Activated T-helper 1 cell treated with anti-CD3 and anti-CD28 coated beads, Interleukin-2, amount 50 U/mL, for 16 hours (primary cell): ENCODE data around the gene NDUFAF2.
A peak's percentile ranks its signal among the peaks of the same experiment; 100 is the strongest.
"Not testable (repeated sequence)": the region's sequence is repeated elsewhere in the genome, so short reads cannot be mapped to it uniquely, and the experiment has no call there.

Experiments
- DNase-seq, 2 donors: peaks; one replicate each; pipeline ENCODE4 v3.0.0-alpha.2; 2020; ENCODE audit warnings: low read depth in 1 of 2, low spot score in 1 of 2

NDUFAF2 gene, protein sequence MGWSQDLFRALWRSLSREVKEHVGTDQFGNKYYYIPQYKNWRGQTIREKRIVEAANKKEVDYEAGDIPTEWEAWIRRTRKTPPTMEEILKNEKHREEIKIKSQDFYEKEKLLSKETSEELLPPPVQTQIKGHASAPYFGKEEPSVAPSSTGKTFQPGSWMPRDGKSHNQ

GRCh38 chr5:60944904-60945812, at the start of gene NDUFAF2, which contains the start of gene ERCC8:
Gene NDUFAF2 (plus strand): TSS chr5:60945205. CDS start chr5:60945256, 51 bp downstream.
Gene ERCC8 (minus strand): TSS chr5:60945070. CDS start chr5:60945008, 62 bp downstream.
- DNase-seq, result peak; percentile 69 to 75

- DNase-seq, result no peak
Observed at GRCh38 chr5:60896991-60897390, 48.0 kb upstream of the NDUFAF2 start.

DNA sequence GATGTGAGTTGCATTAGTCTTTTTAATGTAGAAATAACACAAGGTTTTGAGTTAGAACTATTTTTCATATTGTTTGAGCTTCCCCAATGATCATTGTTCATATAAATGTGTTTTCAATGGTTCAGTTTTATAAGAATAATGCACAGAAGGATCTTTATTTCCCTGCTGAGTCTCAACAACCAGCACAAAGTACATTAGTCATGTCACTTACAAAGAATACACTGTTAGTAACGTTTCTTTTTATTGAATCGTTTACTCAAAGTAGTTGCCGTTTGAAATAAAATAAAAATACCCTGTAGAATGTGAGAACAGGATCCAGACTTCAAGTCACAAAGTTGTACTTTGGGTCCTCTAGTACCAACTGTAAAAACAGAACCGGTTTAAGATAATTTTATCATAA, 41.6 kb upstream of the NDUFAF2 start:
- DNase-seq, result no peak

DNA sequence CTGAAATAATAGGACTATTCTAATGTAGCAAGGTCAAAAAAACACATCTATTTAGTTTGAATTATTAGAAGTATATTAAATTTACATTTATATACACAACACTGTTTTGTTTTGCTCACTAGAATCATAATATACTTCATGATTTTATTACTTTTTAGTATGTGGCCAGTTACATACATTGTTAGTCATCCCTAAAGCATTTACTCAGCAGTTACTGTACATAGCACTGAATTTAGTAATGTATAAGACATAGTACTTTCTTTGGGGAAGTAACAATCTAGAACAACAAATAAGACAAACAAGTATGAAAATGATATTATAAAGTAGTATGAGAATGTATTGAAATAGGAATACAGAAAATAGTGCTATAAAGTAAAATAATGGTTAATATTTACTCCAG, 28.4 kb upstream of the NDUFAF2 start:
- no peak for DNase-seq

DNA sequence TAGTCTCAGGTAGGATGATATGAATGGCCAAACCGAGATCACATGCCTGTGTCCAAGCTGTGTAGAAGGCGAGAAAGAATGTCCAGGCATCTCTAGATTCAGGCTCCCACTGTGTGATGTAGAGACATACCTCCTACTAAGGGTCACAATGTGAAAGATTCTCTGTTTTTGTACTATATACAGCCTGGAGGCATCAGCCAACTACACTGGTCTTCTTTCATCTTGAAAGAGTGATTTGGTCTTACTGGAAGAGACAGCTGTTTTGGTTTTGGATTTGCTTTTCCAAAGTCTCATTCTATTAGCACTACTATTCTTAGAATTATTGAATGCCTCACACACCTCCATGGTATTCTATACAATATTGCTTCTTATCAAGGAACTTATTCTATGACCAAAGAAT, 26.5 kb upstream of the NDUFAF2 start:
- DNase-seq, result no peak

DNA sequence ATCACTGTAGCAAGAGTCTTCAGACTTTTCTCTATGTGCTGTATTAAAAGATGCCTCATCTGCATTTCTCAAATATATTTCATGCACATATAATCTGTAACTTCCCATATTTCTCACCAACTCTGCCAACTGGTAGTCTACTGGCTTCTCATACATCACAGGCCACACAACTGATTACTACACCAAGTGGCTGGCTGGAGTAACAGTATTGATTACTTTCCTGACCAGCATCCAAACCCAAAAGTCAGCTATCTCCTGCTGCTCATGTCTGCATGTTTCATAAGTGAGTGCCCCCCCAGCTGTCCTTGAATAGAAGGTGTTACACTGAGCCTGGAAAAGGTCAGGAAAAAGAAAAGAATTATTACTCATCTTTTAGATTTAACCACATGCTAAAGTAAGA, 17.6 kb upstream of the NDUFAF2 start:
- no peak for DNase-seq

GRCh38 chr5:60929024-60929423, 16.0 kb upstream of the NDUFAF2 start:
- no peak for DNase-seq

DNA sequence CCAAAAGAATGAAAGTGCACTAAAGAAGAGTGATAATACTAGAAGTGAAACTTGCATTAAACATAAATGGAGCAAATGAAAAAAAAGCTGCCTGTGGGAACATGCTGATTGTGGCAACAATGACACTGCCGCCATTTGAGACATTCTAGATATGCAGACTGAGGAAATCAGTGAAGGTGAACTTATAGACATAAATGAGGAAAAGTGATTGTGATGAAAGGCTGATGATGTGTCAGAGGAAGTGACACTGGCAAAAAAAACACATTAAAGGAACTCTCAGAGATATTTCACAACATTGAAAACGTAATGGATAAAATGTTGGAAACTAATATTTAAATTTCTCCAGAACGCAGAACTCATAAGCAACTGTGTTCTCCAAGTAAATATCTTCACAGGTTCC, 1.4 kb upstream of the NDUFAF2 start:
- no peak for DNase-seq

GRCh38 chr5:60945813-60946187, 795 bp downstream of the NDUFAF2 start:
- no peak for DNase-seq

DNA sequence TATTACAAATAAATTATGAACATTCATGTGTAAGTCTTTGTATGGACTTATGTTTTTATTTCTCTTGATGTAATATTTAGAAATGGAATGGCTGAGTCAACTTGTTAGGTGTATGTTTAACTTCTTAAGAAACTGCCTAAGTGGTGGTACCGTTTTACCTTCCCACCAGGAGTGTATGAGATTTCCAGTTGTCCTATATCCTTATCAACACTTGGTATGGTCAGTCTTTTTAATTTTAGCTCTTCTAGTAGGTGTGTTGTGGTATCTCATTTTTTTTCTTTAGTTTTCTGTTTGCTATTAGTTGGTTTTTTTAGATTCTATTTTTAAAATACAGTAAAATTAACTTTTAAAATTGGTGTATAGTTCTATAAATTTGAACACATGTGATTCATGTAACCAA, 3.7 kb downstream of the NDUFAF2 start:
- DNase-seq, result no peak

DNA sequence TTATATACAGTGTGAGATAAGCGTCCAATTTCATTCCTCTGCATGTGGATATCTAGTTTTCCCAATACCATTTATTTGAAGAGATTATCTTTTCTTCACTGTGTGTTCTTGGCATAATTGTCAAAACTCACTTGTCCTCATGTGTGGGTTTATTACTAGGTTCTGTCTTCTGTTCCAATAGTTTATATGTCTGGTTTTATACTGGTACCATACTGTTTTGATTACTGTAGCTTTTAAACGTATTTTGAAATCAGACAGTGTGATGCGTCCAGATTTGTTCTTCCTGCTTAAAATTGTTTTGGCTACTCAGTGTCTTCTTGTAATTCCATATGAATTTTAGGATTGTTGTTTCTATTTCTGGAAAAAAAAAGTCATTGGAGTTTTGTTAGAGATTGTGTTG, 10.2 kb downstream of the NDUFAF2 start:
- no peak for DNase-seq

- DNase-seq, result no peak
Observed at GRCh38 chr5:60958088-60958487, 13.1 kb downstream of the NDUFAF2 start.

GRCh38 chr5:60958712-60959111, 13.7 kb downstream of the NDUFAF2 start:
- DNase-seq, result no peak

GRCh38 chr5:60959156-60959555, 14.2 kb downstream of the NDUFAF2 start:
- no peak for DNase-seq

DNA sequence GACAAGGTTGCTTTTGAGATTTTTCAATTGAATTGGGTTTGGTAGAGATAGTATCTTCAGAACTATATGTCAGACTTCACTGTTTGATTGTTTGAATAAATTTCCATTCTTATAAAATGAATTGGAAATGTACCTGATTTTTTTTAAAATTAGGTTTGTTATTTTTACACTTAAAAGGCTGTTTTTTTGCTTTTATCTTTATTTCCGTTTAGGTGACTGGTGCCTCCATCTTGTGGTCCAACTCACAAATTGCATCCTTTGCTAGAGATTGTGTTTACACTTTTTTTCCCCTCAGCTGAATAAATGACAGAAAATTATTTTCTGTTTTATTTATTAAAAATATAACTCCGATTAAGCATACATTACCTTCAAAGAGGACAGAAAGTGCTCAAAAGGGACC, 15.6 kb downstream of the NDUFAF2 start:
- no peak for DNase-seq

- DNase-seq, result no peak
Observed at GRCh38 chr5:60961685-60962084, 16.7 kb downstream of the NDUFAF2 start.

GRCh38 chr5:60972231-60972630, 27.2 kb downstream of the NDUFAF2 start:
- DNase-seq, result peak in 1 of 2 donors; percentile 3

DNA sequence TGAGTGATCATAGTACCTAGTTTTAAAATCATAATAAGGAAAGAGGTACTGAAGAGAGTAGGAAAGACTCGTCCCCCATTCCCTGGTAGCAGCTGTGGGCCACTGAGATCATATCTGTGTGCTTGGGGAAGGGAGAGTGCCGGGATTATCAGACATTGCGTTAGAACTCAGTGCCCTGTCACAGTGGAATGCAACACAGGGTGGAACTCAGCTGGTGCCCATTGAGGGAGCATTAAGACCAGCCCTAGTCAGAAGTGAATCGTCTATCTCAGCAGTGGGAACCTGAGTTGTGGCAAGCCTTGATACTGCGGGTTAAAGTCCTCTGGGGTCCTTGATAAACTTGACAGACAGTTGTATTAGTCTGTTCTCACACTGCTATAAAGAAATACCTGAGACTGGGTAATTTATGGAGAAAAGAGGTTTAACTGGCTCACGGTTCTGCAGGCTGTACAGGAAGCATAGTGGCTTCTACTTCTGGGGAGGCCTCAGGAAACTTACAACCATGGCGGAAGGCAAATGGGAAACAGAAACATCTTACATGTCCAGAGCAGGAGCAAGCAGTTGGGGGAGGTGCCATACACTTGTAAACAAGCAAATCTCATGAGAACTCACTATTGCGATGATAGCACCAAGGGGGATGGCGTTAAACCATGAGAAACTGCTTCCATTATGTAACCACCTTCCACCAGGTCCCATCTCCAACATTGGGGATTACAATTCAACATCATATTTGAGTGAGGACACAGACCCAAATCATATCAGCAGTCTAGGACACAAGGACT, 33.1 kb downstream of the NDUFAF2 start:
- DNase-seq, result no peak

DNA sequence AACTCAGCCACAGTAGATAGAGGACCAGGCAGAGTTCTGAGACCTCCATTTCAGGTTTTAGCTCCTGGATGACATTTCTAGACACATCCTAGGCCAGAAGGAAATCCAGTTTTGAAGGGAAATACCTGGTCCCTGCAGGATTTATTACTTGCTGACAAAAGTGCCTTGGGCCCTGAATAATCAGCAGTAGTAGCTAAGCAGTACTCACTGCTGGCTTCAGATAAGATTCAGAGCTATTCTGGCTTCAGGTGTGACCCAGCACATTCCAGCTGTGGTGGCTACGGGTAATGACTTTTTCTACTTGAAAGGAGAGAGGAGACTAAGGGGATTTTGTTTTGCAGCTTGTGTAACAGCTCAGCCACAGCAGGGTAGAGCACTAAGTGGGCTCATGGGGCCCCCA, 34.0 kb downstream of the NDUFAF2 start:
- DNase-seq, result no peak

GRCh38 chr5:60980511-60980910, 35.5 kb downstream of the NDUFAF2 start:
- no peak for DNase-seq

GRCh38 chr5:60982127-60982526, 37.1 kb downstream of the NDUFAF2 start:
- not testable (repeated sequence) for DNase-seq

- no peak for DNase-seq
Observed at GRCh38 chr5:60989790-60990189, 44.8 kb downstream of the NDUFAF2 start.
